Pancreas (tissue), 10 donors: ENCODE data around the gene MED29. TPM values are rescaled to one million over a fixed set of nuclear protein-coding genes. Genes with fewer than 3 reads are reported as not detected.
A peak's percentile ranks its signal among the peaks of the same experiment; 100 is the strongest.

Experiments used
- ATAC-seq, 4 donors: fragments of 200-7000 bp; cut with Tn5 transposase; one replicate each; pipeline versions ENCODE4 v1.8.0 to v1.9.1; 2020; ENCODE audit warnings: mild to moderate bottlenecking in 4 of 4, moderate library complexity in 4 of 4
- DNase-seq, 6 donors: peaks; one replicate each; pipeline ENCODE4 v3.0.0-alpha.2; 2020
- FAIRE-seq: peaks from 2 replicates; lab custom pipeline; 2012; peaks lifted over from hg19 to GRCh38; lab: Jason Lieb, UNC
- H3K27ac ChIP-seq, 4 donors: fragments of 200-600 bp; sonication (generic); 1 replicate in 3 of 4; 2 replicates in 1 of 4; pipeline versions ENCODE4 v1.5.0 to v1.8.0; 2020
- H3K27me3 ChIP-seq, 4 donors: fragments of 200-600 bp; one replicate each; pipeline ENCODE4 v1.8.0; 2021
- H3K36me3 ChIP-seq, 3 donors: fragments of 200-600 bp; sonication (generic) in 1 of 3; one replicate each; pipeline versions ENCODE4 v1.5.0 to v1.8.0; 2020 to 2021
- H3K4me1 ChIP-seq, 3 donors: fragments of 200-600 bp; one replicate each; pipeline ENCODE4 v1.8.0; 2021
- H3K4me3 ChIP-seq, 4 donors: fragments of 200-600 bp; sonication (generic) in 2 of 4; one replicate each; pipeline versions ENCODE4 v1.5.0 to v1.8.0; 2020 to 2021
- H3K9me3 ChIP-seq, 4 donors: fragments of 200-600 bp; one replicate each; pipeline ENCODE4 v1.8.0; 2021
- WGBS, 2 donors: extraction: QIAGEN DNeasy Blood & Tissue Kit; methylation state at CpG; one replicate each; pipeline ENCODE4 v1.1.7; 2013; 5-methylcytosine and 5-hydroxymethylcytosine counted together
- intact Hi-C, 3 donors: fragments of 100-400 bp; cut with DNase I; formaldehyde crosslinking; loops; one replicate each; pipeline versions ENCODE4 v1.11.1 to v1.14.2; 2022
- polyA plus RNA-seq, 2 donors: library from polyadenylated mRNA; stranded (reverse); fragments of 200-250 nt; gene quantifications; one replicate each; pipeline ENCODE4 v1.2.3, GENCODE V29; 2013
- total RNA-seq, 6 donors: library from RNA; stranded (reverse); fragmentation: NEBNext Ultra II Directional in 4 of 6; extraction: Animal tissue kit (Norgen Biotek cat#: 25700) in 4 of 6; gene quantifications; one replicate each; pipeline versions ENCODE4 v1.2.1 to v1.2.4, GENCODE V29; 2021 to 2023
- TF ChIP-seq, protein P1 (sequence below), 4 donors: fragments of 200-600 bp; sonication (generic) in 3 of 4; IDR thresholded peaks; one replicate each; pipeline versions ENCODE4 v1.5.0 to v1.8.0; 2021; ENCODE audit warnings: antibody characterized with exemption in 4 of 4
- donor health status: healthy with polysubstance abuse.
- donor health status: DM: no; HTN: no; CAD: no; lungs with moderate emphysema.
- donor health status: DM: no; HTN: no; CAD: no.
- donor health status: control.
- donor health status: control.
- donor health status: Bipolar disorder and iron deficiency.
- donor health status: DM: yes; HTN: yes; CAD: no.
- donor health status: DM: no; HTN: no; CAD: no.
- donor health status: DM: no; HTN: no; CAD: no.
- donor health status: DM: yes; HTN: yes; CAD: no.

MED29 gene, protein sequence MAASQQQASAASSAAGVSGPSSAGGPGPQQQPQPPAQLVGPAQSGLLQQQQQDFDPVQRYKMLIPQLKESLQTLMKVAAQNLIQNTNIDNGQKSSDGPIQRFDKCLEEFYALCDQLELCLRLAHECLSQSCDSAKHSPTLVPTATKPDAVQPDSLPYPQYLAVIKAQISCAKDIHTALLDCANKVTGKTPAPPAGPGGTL
- total RNA-seq = 10 to 100 TPM; 15.2 to 23.9 (median 17.5) TPM
- polyA plus RNA-seq = 10 to 100 TPM; 13.2 to 21.0 TPM

GRCh38 chr19:39390751-39391437 lies at the start of gene MED29, which contains the start of gene PAF1:
TSS of gene MED29 (plus strand) at chr19:39391378. CDS start at chr19:39391423, 45 bp downstream.
TSS of gene PAF1 (minus strand) at chr19:39391106. CDS start at chr19:39390864, 242 bp downstream.
- peaks cover 0 to 8% (median 4%) of the 10 kb centered on the region in 3 donors for H3K4me1 ChIP-seq
- ATAC-seq (peak; percentile 93 to 97 (median 96)), FAIRE-seq (peak; percentile 98), DNase-seq (peak; percentile 89 to 99 (median 98))
- peaks cover 0 to 34% (median 10%) of the 10 kb centered on the region in 3 donors for H3K36me3 ChIP-seq
- WGBS, 2 donors = 0% methylated on average over 48 to 60 of the region's 60 CpGs
- peak within 1 kb of the TSS; percentile 91 to 99 (median 94) for H3K27ac ChIP-seq
- no peaks in the 10 kb centered on the region for H3K9me3 ChIP-seq
- no peaks in the 10 kb centered on the region for H3K27me3 ChIP-seq
- intact Hi-C loops = loop anchor here in 1 of 3 donors (10.0 kb wide), 1 partner anchor 144 kb away; the partner anchor contains the start of gene EID2B
- TF ChIP-seq, protein P1, sequence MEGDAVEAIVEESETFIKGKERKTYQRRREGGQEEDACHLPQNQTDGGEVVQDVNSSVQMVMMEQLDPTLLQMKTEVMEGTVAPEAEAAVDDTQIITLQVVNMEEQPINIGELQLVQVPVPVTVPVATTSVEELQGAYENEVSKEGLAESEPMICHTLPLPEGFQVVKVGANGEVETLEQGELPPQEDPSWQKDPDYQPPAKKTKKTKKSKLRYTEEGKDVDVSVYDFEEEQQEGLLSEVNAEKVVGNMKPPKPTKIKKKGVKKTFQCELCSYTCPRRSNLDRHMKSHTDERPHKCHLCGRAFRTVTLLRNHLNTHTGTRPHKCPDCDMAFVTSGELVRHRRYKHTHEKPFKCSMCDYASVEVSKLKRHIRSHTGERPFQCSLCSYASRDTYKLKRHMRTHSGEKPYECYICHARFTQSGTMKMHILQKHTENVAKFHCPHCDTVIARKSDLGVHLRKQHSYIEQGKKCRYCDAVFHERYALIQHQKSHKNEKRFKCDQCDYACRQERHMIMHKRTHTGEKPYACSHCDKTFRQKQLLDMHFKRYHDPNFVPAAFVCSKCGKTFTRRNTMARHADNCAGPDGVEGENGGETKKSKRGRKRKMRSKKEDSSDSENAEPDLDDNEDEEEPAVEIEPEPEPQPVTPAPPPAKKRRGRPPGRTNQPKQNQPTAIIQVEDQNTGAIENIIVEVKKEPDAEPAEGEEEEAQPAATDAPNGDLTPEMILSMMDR (IDR thresholded peaks at IDR 0.05) = no peak
- H3K4me3 ChIP-seq = peak within 1 kb of the TSS; percentile 57 to 97 (median 71)

DNA sequence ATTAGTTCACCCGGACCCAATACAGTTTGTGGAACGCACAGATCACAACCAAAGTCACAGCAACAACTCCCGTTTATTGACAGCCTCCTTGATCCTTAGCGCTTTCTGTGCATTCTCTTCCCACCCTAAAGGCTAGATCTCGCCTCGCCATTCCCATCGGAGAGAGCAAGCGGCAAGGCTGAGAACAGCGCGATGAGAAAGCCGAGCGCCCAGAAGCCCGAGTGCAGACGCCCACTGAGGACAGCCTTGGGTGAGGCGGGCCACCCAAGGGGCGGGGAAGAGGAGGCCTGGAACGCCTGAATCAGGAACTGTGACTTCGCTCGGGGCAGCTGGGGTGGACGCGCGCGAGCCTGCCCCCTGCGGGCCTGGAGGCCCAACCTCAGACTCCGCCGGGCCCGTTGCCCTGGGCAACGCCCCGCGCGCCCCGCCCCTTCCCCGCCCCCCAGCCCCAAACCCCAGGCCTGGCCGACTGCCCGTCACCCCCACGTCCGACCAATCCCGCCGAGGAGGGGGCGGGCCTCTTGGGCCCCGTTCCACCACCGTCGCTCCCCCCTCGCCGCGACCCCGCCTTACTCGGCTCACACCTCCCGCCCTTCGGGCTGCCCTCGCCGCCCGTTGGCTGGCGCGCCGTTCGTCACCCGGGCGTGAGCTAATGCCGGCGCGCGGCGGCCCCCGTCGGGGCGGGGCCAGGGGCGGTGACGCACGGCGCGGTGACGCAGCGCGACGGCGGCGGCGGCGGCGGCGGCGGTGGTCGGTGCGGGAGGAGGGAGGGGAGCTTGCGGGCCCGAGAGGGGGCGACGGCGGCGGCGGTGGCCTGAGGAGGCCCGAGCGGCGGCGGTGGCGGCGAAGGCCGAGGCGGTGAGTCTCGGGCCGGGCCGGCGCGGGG lies 49.2 kb upstream of the MED29 start, which contains the start of gene SAMD4B:
TSS of gene SAMD4B (plus strand) at position 703 of the 886 bp plus-strand sequence. CDS start 14,473 bp downstream, outside the sequence.
- 0 to 1% methylated on average over 44 to 105 of the region's 105 CpGs for WGBS, 2 donors
- peak; percentile 99 to 100 (median 99) for DNase-seq
- Histone ChIP-seq H3K27ac (peak within 1 kb of the TSS; percentile 27 to 76 (median 64)), H3K36me3 (no peaks in the 10 kb centered on the region), H3K9me3 (no peaks in the 10 kb centered on the region), H3K27me3 (no peaks in the 10 kb centered on the region), H3K4me1 (peaks cover 0 to 12% (median 3%) of the 10 kb centered on the region in 3 donors), H3K4me3 (peak within 1 kb of the TSS; percentile 51 to 89 (median 76))
- ATAC-seq = peak; percentile 92 to 96 (median 96)
- FAIRE-seq = no peak
- TF ChIP-seq, protein P1 (IDR thresholded peaks at IDR 0.05) = peak; percentile 69 to 94 (median 86)
- intact Hi-C loops = no loop called here

DNA sequence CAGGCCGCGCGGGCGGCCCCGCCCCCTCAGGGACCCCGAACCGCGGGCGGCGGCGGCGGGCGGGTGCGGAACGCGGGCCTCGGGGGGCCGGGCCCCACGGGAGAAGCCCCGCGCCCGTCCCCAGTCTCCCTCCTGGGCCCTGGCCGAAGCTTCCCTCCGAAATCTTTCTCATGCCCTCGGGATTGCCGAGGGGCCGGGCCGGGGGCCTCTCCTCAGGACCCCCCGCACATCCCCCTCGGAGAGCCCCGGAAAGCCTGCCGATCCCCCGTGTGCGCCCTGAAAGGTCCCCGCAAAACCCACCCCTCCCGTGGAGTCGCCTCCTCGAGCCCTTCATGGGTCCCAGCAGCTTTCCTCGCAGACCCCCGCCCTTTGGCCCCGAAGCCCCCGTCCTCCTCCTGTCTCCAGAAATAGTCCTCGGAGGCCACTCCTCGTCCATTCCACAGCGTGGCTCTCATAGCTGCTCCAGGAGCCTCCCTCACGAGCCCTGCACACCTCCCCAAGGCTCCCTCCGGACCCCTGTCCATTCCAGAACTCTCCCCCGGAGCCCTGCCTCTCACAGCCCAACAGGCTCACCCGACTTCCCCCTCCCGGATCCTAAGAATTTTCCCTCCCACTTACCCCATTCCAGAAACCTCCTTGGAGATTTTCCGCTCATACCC lies 48.4 kb upstream of the MED29 start:
- Histone ChIP-seq H3K4me3 (peak overlapping the region; percentile 51 to 89 (median 72)), H3K9me3 (no peaks in the 10 kb centered on the region), H3K36me3 (no peaks in the 10 kb centered on the region), H3K27ac (peak overlapping the region in 2 of 4 donors; percentile 46 to 47), H3K27me3 (no peaks in the 10 kb centered on the region), H3K4me1 (peaks cover 0 to 12% (median 3%) of the 10 kb centered on the region in 3 donors)
- peak in 4 of 6 donors; percentile 26 to 81 (median 45) for DNase-seq
- 1 to 3% methylated on average over 23 to 51 of the region's 51 CpGs for WGBS, 2 donors
- TF ChIP-seq, protein P1 (IDR thresholded peaks at IDR 0.05) = no peak
- intact Hi-C loops = no loop called here
- no peak for ATAC-seq
- FAIRE-seq = no peak

GRCh38 chr19:39345956-39346355 lies 45.2 kb upstream of the MED29 start:
- Histone ChIP-seq H3K4me3 (no peak overlapping the region), H3K4me1 (peaks cover 0 to 7% (median 2%) of the 10 kb centered on the region in 3 donors), H3K36me3 (no peaks in the 10 kb centered on the region), H3K9me3 (no peaks in the 10 kb centered on the region), H3K27ac (no peak overlapping the region), H3K27me3 (no peaks in the 10 kb centered on the region)
- TF ChIP-seq, protein P1 (IDR thresholded peaks at IDR 0.05) = no peak
- ATAC-seq = no peak
- intact Hi-C loops = no loop called here
- FAIRE-seq = no peak
- 89 to 95% methylated on average over 1 of the region's 1 CpG for WGBS, 2 donors
- DNase-seq = no peak
